ENCODE data around the gene ENOSF1.
A peak's percentile ranks its signal among the peaks of the same experiment; 100 is the strongest.

The ENOSF1 gene

GRCh38 chr18:670522-670921 lies 41.9 kb downstream of the ENOSF1 start:
- no peak for DNase-seq

GRCh38 chr18:669077-669476 lies 43.4 kb downstream of the ENOSF1 start:
- no peak for DNase-seq

- DNase-seq = no peak
These were observed 44.2 kb downstream of the ENOSF1 start for GRCh38 chr18:668260-668659.

- no peak for DNase-seq
These were observed 45.8 kb downstream of the ENOSF1 start for GRCh38 chr18:666628-667027.

GRCh38 chr18:666177-666576 lies 46.3 kb downstream of the ENOSF1 start:
- DNase-seq = no peak

GRCh38 chr18:662197-662596 lies 50.2 kb downstream of the ENOSF1 start:
- no peak for DNase-seq

GRCh38 chr18:659597-659996 lies 52.8 kb downstream of the ENOSF1 start:
- DNase-seq = no peak

- no peak for DNase-seq
These were observed 53.4 kb downstream of the ENOSF1 start for GRCh38 chr18:658947-659533.

- peak; percentile 90 for DNase-seq
These were observed 54.2 kb downstream of the ENOSF1 start for GRCh38 chr18:658001-658946.

GRCh38 chr18:657311-658000 lies 55.0 kb downstream of the ENOSF1 start, which contains the start of gene TYMS:
Gene TYMS (plus strand): TSS chr18:657653. CDS start chr18:657743, 90 bp downstream.
- peak; percentile 77 for DNase-seq

GRCh38 chr18:655445-655844 lies 57.0 kb downstream of the ENOSF1 start:
- no peak for DNase-seq

- DNase-seq = no peak
These were observed 57.8 kb downstream of the ENOSF1 start for GRCh38 chr18:654601-655000.

GRCh38 chr18:653512-653911 lies 58.9 kb downstream of the ENOSF1 start:
- DNase-seq = no peak

- no peak for DNase-seq
These were observed 60.3 kb downstream of the ENOSF1 start for GRCh38 chr18:652131-652530.

GRCh38 chr18:650428-650858 lies 62.0 kb downstream of the ENOSF1 start:
- DNase-seq = peak; percentile 31

GRCh38 chr18:649341-649740 lies 63.1 kb downstream of the ENOSF1 start:
- DNase-seq = no peak

- DNase-seq = no peak
These were observed 65.1 kb downstream of the ENOSF1 start for GRCh38 chr18:647304-647703.

GRCh38 chr18:644395-645004 lies 67.9 kb downstream of the ENOSF1 start:
- DNase-seq = peak; percentile 12

GRCh38 chr18:641224-641623 lies 71.2 kb downstream of the ENOSF1 start:
- no peak for DNase-seq

GRCh38 chr18:635171-635570 lies 77.3 kb downstream of the ENOSF1 start:
- DNase-seq = no peak

- DNase-seq = no peak
These were observed 77.8 kb downstream of the ENOSF1 start for GRCh38 chr18:634551-635045.

- DNase-seq = no peak
These were observed 80.9 kb downstream of the ENOSF1 start for GRCh38 chr18:631560-631959.

Data from stimulated activated CD4-positive, alpha-beta T cell treated with anti-CD3 and anti-CD28 coated beads, Interleukin-15, amount 100 ng/mL, for 24 hours (primary cell).